SK-N-SH (cell line): ENCODE data around the gene SCGB3A1. TPM values are rescaled to one million over a fixed set of nuclear protein-coding genes. Genes with fewer than 3 reads are reported as not detected.

ENCODE experiments used
- CTCF ChIA-PET: fragments of 300-600, 350-600 bp; formaldehyde crosslinking; extraction: SDS; loops from one replicate; lab custom pipeline; 2021; lab: Yijun Ruan, JAX
- POLR2A ChIA-PET: fragments of 350-600 bp; sonication (Branson Sonifier 250); formaldehyde crosslinking; extraction: SDS; loops from one replicate; lab custom pipeline; 2020; ENCODE audit warnings: antibody characterized with exemption, inconsistent platforms; lab: Yijun Ruan, JAX
- DNase-seq: peaks from one replicate; pipeline ENCODE4 v3.0.0; 2012
- H2AFZ ChIP-seq: fragments of 200-600 bp; sonication (generic); 2 replicates; pipeline ENCODE4 v1.8.1; 2016; ENCODE audit warnings: antibody characterized with exemption, mild to moderate bottlenecking, low read depth
- H3F3A ChIP-seq: fragments of 200-600 bp; sonication (generic); replicated peaks from 2 replicates; pipeline ENCODE3; 2016; ENCODE audit warnings: antibody characterized with exemption, mild to moderate bottlenecking; ENCODE audit not compliant: insufficient read depth
- H3K27ac ChIP-seq, 2 experiments: fragments of 200-500 bp in 1 of 2; fragments of 200-600 bp in 1 of 2; sonication (Bioruptor generic) in 1 of 2; sonication (generic), shearing (Covaris generic) in 1 of 2; 2 replicates each; pipeline versions ENCODE4 v1.5.1 to v1.6.1; 2014 to 2016; ENCODE audit warnings: low read depth in 2 of 2, inconsistent platforms in 1 of 2, low read length in 1 of 2, mild to moderate bottlenecking in 1 of 2, mixed read lengths in 1 of 2
- H3K27me3 ChIP-seq: fragments of 200-600 bp; sonication (generic), shearing (Covaris generic); 2 replicates; pipeline ENCODE4 v1.6.1; 2016; ENCODE audit warnings: mixed run types; ENCODE audit not compliant: insufficient read depth
- H3K36me3 ChIP-seq, 2 experiments: fragments of 200-500 bp in 1 of 2; fragments of 200-600 bp in 1 of 2; sonication (Bioruptor generic) in 1 of 2; sonication (generic) in 1 of 2; replicated peaks in 1 of 2; 2 replicates each; pipeline versions ENCODE3 to v1.5.1; 2014 to 2016; ENCODE audit warnings: low read length in 1 of 2, mild to moderate bottlenecking in 1 of 2; ENCODE audit not compliant: insufficient read depth in 2 of 2, control insufficient read depth in 1 of 2
- H3K4me1 ChIP-seq, 2 experiments: fragments of 200-500 bp in 1 of 2; fragments of 200-600 bp in 1 of 2; sonication (Bioruptor generic) in 1 of 2; sonication (generic), shearing (Covaris generic) in 1 of 2; 2 replicates each; pipeline versions ENCODE4 v1.5.1 to v1.6.1; 2014 to 2016; ENCODE audit warnings: low read depth in 1 of 2, low read length in 1 of 2, mixed run types in 1 of 2; ENCODE audit not compliant: insufficient read depth in 2 of 2, control insufficient read depth in 1 of 2
- H3K4me2 ChIP-seq: fragments of 200-600 bp; sonication (generic), shearing (Covaris generic); 2 replicates; pipeline ENCODE4 v1.6.1; 2017; ENCODE audit warnings: mixed run types
- H3K4me3 ChIP-seq, 2 experiments: fragments of 200-500 bp in 1 of 2; fragments of 200-600 bp in 1 of 2; sonication (Bioruptor generic) in 1 of 2; sonication (generic), shearing (Covaris generic) in 1 of 2; 2 replicates each; pipeline versions ENCODE4 v1.5.1 to v1.8.1; 2014 to 2016; ENCODE audit warnings: low read depth in 2 of 2, inconsistent platforms in 1 of 2, low read length in 1 of 2, mild to moderate bottlenecking in 1 of 2, mixed read lengths in 1 of 2, moderate library complexity in 1 of 2
- H3K79me2 ChIP-seq: fragments of 200-600 bp; sonication (generic); 2 replicates; pipeline ENCODE4 v1.8.1; 2017; ENCODE audit warnings: mild to moderate bottlenecking; ENCODE audit not compliant: insufficient read depth
- H3K9ac ChIP-seq: fragments of 200-600 bp; sonication (generic); 2 replicates; pipeline ENCODE4 v1.6.1; 2017; ENCODE audit warnings: mixed run types
- H3K9me2 ChIP-seq: fragments of 200-600 bp; sonication (generic); 2 replicates; pipeline ENCODE4 v1.6.1; 2017; ENCODE audit warnings: mixed run types
- H3K9me3 ChIP-seq: fragments of 200-600 bp; sonication (generic); 2 replicates; pipeline ENCODE4 v1.6.1; 2017; ENCODE audit warnings: mixed run types, mild to moderate bottlenecking, moderate library complexity
- H4K20me1 ChIP-seq: fragments of 200-600 bp; sonication (generic); 2 replicates; pipeline ENCODE4 v1.6.1; 2017; ENCODE audit warnings: mild to moderate bottlenecking, mixed run types; ENCODE audit not compliant: insufficient read depth
- EP300 ChIP-seq, 2 experiments: IDR thresholded peaks; 2 replicates each; pipeline versions ENCODE4 v1.4.0 to v1.6.1; 2012; ENCODE audit warnings: borderline replicate concordance in 1 of 2, low read depth in 1 of 2, low read length in 1 of 2
- EZH2phosphoT487 ChIP-seq: fragments of 200-600 bp; sonication (generic); IDR thresholded peaks from 2 replicates; pipeline ENCODE4 v1.6.1; 2017; ENCODE audit warnings: low read depth, mixed run types, mild to moderate bottlenecking, antibody characterized with exemption, moderate library complexity, borderline replicate concordance
- GATA2 ChIP-seq: sonication (generic); formaldehyde crosslinking; IDR thresholded peaks from 2 replicates; pipeline ENCODE4 v1.5.0; 2020; ENCODE audit warnings: mild to moderate bottlenecking, missing genetic modification reagents
- JUND ChIP-seq: IDR thresholded peaks from 2 replicates; pipeline ENCODE4 v1.4.0; 2012
- MXI1 ChIP-seq: IDR thresholded peaks from 2 replicates; pipeline ENCODE4 v1.6.1; 2012; ENCODE audit warnings: mild to moderate bottlenecking, low read depth, low read length, improper control_type of control experiment
- NFIC ChIP-seq: IDR thresholded peaks from 2 replicates; pipeline ENCODE4 v1.4.0; 2012; ENCODE audit warnings: borderline replicate concordance
- NRF1 ChIP-seq: IDR thresholded peaks from 2 replicates; pipeline ENCODE4 v1.6.1; 2012; ENCODE audit warnings: low read depth, mild to moderate bottlenecking, low read length
- RCOR1 ChIP-seq: fragments of 150-350 bp; IDR thresholded peaks from 2 replicates; pipeline ENCODE4 v1.6.1; 2017; ENCODE audit warnings: antibody characterized with exemption, low read length
- RXRA ChIP-seq: IDR thresholded peaks from 2 replicates; pipeline ENCODE4 v1.4.0; 2012; ENCODE audit warnings: low read depth, mild to moderate bottlenecking, borderline replicate concordance
- SMC3 ChIP-seq: IDR thresholded peaks from 2 replicates; pipeline ENCODE4 v1.6.1; 2012; ENCODE audit warnings: low read depth, low read length, improper control_type of control experiment
- TAF1 ChIP-seq: IDR thresholded peaks from 2 replicates; pipeline ENCODE4 v1.6.1; 2012; ENCODE audit warnings: low read depth, mild to moderate bottlenecking, low read length, moderate library complexity, borderline replicate concordance
- TCF12 ChIP-seq: IDR thresholded peaks from 2 replicates; pipeline ENCODE4 v1.4.0; 2012
- YY1 ChIP-seq: IDR thresholded peaks from 2 replicates; pipeline ENCODE4 v1.4.0; 2012; ENCODE audit warnings: low read depth, mild to moderate bottlenecking
- WGBS: methylation state at CpG from one replicate; pipeline ENCODE4 v1.1.6; 2017; ENCODE audit warnings: low lambda C conversion rate; 5-methylcytosine and 5-hydroxymethylcytosine counted together
- polyA plus RNA-seq, 3 experiments: library from polyadenylated mRNA; depleted of rRNA; stranded (reverse); fragments of >200 nt; gene quantifications; 2 replicates each; pipeline ENCODE4 v1.2.3, GENCODE V29; 2012
- TF ChIP-seq, protein P1 (sequence below): fragments of 150-350 bp; IDR thresholded peaks from 2 replicates; pipeline ENCODE4 v1.6.1; 2016; ENCODE audit warnings: mild to moderate bottlenecking, low read depth, low read length
- TF ChIP-seq, protein P2 (sequence below): IDR thresholded peaks from 2 replicates; pipeline ENCODE4 v1.6.1; 2012; ENCODE audit warnings: mild to moderate bottlenecking, low read depth, low read length, moderate library complexity
- TF ChIP-seq, protein P3 (sequence below): fragments of 200-600 bp; sonication (generic); IDR thresholded peaks from 2 replicates; pipeline ENCODE4 v1.6.1; 2017; ENCODE audit warnings: antibody characterized with exemption, mild to moderate bottlenecking, moderate library complexity
- TF ChIP-seq, protein P4 (sequence below): fragments of 150-350 bp; IDR thresholded peaks from 2 replicates; pipeline ENCODE4 v1.6.1; 2017; ENCODE audit warnings: antibody characterized with exemption, low read length, low read depth, borderline replicate concordance

Gene SCGB3A1
- polyA plus RNA-seq, 1 of the 3 experiments (the other 2 are of a cell fraction), result not detected

DNA sequence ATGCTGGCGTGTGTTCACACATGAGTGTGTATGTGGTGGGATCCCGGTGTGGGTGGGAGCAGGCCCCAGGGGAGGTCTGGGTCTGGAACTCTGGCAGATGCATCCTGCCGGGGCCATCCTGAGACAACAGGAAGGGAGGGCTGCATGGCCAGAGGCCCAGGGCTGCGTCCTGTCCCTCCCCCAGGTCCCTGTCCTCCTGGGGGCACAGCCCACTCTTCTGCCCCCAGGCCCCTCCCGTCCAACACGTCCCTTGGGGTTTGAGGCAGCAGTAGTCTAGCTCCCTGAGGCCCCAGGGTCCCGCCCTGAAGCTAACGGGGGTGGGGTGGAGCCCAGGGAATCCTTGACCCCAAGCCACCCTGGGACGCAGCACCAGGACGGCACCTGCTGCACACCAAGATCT lies 41.5 kb upstream of the SCGB3A1 start (continued):
- no peak for TF ChIP-seq RCOR1
- TF ChIP-seq YY1, result no peak
- TF ChIP-seq TAF1, result no peak
- TF ChIP-seq GATA2 (CRISPR knock-in tag), result no peak
- TF ChIP-seq RXRA, result no peak
- TF ChIP-seq MXI1, result no peak
- TF ChIP-seq TCF12, result no peak

DNA sequence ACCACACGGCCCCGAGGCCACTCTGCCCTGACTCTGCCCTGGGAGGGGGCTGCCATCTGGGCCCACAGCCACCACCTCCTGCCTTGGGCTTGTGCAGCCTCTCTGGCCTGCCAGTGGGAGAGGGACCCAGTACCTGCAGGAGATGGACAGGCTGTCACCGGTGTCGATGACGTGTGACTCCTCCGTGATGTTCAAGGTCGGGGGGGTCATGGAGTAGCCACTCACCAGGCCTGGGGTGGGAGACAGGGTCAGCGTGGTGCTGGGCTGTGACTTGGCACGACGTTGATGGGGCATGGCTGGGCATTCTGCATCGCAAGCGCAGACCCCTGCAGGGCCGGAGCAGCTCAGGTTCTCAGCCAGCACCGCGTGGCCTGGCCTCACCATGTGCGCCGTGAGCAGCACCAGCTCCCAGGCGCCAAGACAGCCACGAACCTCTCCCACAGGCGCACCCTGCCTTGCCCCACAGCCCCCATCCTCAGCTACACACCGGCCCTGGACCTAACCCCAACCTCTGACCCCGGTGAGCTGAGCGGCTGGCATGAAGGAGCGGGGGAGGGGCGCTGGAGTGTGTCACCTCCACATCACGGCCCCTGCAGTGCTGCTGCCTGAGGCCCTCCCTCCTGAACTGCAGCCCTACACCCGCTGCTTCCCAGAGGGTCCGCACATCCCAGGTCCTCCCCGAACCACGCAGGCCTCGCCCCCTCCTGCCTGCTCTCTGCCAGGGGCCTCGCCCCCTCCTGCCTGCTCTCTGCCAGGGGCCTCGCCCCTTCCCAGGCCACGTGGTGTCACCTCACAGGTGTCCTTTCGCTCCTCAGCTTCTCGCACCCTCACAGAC lies 40.5 kb upstream of the SCGB3A1 start:
- POLR2A ChIA-PET, result no interaction called here
- H3K4me2 ChIP-seq, result no peak overlapping the region
- no peak for DNase-seq
- WGBS, result 68% methylated on average over 23 of the region's 36 CpGs
- no peaks in the 10 kb centered on the region for H4K20me1 ChIP-seq
- TF ChIP-seq GATA2 (CRISPR knock-in tag) (no peak), MXI1 (no peak), SMC3 (no peak), EP300 (IDR thresholded peaks at IDR 0.05; ENCODE audit: borderline replicate concordance in 1 of 2, low read depth in 1 of 2, low read length in 1 of 2) (no peak), JUND (no peak), NRF1 (no peak), RXRA (no peak), NFIC (no peak), EZH2phosphoT487 (no peak)
- TF ChIP-seq, protein P1, sequence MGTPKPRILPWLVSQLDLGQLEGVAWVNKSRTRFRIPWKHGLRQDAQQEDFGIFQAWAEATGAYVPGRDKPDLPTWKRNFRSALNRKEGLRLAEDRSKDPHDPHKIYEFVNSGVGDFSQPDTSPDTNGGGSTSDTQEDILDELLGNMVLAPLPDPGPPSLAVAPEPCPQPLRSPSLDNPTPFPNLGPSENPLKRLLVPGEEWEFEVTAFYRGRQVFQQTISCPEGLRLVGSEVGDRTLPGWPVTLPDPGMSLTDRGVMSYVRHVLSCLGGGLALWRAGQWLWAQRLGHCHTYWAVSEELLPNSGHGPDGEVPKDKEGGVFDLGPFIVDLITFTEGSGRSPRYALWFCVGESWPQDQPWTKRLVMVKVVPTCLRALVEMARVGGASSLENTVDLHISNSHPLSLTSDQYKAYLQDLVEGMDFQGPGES, result no peak
- TF ChIP-seq, protein P2, sequence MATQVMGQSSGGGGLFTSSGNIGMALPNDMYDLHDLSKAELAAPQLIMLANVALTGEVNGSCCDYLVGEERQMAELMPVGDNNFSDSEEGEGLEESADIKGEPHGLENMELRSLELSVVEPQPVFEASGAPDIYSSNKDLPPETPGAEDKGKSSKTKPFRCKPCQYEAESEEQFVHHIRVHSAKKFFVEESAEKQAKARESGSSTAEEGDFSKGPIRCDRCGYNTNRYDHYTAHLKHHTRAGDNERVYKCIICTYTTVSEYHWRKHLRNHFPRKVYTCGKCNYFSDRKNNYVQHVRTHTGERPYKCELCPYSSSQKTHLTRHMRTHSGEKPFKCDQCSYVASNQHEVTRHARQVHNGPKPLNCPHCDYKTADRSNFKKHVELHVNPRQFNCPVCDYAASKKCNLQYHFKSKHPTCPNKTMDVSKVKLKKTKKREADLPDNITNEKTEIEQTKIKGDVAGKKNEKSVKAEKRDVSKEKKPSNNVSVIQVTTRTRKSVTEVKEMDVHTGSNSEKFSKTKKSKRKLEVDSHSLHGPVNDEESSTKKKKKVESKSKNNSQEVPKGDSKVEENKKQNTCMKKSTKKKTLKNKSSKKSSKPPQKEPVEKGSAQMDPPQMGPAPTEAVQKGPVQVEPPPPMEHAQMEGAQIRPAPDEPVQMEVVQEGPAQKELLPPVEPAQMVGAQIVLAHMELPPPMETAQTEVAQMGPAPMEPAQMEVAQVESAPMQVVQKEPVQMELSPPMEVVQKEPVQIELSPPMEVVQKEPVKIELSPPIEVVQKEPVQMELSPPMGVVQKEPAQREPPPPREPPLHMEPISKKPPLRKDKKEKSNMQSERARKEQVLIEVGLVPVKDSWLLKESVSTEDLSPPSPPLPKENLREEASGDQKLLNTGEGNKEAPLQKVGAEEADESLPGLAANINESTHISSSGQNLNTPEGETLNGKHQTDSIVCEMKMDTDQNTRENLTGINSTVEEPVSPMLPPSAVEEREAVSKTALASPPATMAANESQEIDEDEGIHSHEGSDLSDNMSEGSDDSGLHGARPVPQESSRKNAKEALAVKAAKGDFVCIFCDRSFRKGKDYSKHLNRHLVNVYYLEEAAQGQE, result no peak
- TF ChIP-seq, protein P3, sequence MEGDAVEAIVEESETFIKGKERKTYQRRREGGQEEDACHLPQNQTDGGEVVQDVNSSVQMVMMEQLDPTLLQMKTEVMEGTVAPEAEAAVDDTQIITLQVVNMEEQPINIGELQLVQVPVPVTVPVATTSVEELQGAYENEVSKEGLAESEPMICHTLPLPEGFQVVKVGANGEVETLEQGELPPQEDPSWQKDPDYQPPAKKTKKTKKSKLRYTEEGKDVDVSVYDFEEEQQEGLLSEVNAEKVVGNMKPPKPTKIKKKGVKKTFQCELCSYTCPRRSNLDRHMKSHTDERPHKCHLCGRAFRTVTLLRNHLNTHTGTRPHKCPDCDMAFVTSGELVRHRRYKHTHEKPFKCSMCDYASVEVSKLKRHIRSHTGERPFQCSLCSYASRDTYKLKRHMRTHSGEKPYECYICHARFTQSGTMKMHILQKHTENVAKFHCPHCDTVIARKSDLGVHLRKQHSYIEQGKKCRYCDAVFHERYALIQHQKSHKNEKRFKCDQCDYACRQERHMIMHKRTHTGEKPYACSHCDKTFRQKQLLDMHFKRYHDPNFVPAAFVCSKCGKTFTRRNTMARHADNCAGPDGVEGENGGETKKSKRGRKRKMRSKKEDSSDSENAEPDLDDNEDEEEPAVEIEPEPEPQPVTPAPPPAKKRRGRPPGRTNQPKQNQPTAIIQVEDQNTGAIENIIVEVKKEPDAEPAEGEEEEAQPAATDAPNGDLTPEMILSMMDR, result no peak
- TF ChIP-seq, protein P4, sequence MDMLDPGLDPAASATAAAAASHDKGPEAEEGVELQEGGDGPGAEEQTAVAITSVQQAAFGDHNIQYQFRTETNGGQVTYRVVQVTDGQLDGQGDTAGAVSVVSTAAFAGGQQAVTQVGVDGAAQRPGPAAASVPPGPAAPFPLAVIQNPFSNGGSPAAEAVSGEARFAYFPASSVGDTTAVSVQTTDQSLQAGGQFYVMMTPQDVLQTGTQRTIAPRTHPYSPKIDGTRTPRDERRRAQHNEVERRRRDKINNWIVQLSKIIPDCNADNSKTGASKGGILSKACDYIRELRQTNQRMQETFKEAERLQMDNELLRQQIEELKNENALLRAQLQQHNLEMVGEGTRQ, result no peak
- TF ChIP-seq, all 33 proteins: peak for 0
- no peaks in the 10 kb centered on the region for H3K79me2 ChIP-seq
- no peaks in the 10 kb centered on the region for H3K9me2 ChIP-seq
- no peak overlapping the region for H3K4me3 ChIP-seq
- CTCF ChIA-PET, result no interaction called here
- no peak overlapping the region for H3K27ac ChIP-seq
- H3K9ac ChIP-seq, result no peak overlapping the region
- H2AFZ ChIP-seq, result no peak overlapping the region
- no peaks in the 10 kb centered on the region for H3K27me3 ChIP-seq
- no peaks in the 10 kb centered on the region for H3K9me3 ChIP-seq
- H3K4me1 ChIP-seq, result no peaks in the 10 kb centered on the region
- no peaks in the 10 kb centered on the region for H3F3A ChIP-seq
- H3K36me3 ChIP-seq, result no peaks in the 10 kb centered on the region
